HepG2 (cell line): ENCODE measurements around the gene TXNRD3. TPM values are rescaled to one million over a fixed set of nuclear protein-coding genes. Genes with fewer than 3 reads are reported as not detected.

ENCODE experiments used
- ATAC-seq: fragments of 200-7000 bp; cut with Tn5 transposase; 3 replicates; pipeline ENCODE4 v1.9.1; 2020; ENCODE audit warnings: mild to moderate bottlenecking, moderate library complexity
- BruUV-seq: library from RNA; stranded (reverse); fragments of 400-500 nt; replicated peaks from 2 replicates; lab custom pipeline; 2021; lab: Mats Ljungman, UMichigan
- CTCF ChIA-PET: fragments of 300-600 bp; formaldehyde crosslinking; extraction: SDS; loops from one replicate; lab custom pipeline; 2021; ENCODE audit warnings: low total read pairs, inconsistent platforms, low intra/inter-chr PET ratio; lab: Yijun Ruan, JAX
- POLR2A ChIA-PET: fragments of 350-600 bp; sonication (Branson Sonifier 250); formaldehyde crosslinking; loops from one replicate; lab custom pipeline; 2020; ENCODE audit warnings: antibody characterized with exemption, inconsistent platforms; lab: Yijun Ruan, JAX
- DNase-seq: peaks from one replicate; pipeline ENCODE4 v3.0.0-alpha.2; 2015; ENCODE audit warnings: low spot score
- FAIRE-seq: peaks from 3 replicates; lab custom pipeline; 2011; peaks lifted over from hg19 to GRCh38; lab: Jason Lieb, UNC
- H2AFZ ChIP-seq: one replicate; pipeline ENCODE4 v1.6.1; 2011; ENCODE audit warnings: low read length, inconsistent platforms
- H3K27ac ChIP-seq: fragments of 300-600 bp; 3 replicates; pipeline ENCODE4 v1.8.0; 2011; ENCODE audit warnings: mixed run types, mild to moderate bottlenecking, mixed read lengths, low read length, inconsistent platforms; ENCODE audit not compliant: insufficient read depth; ENCODE audit errors: extremely low read length
- H3K27me3 ChIP-seq, 2 experiments: fragments of 200-600 bp in 1 of 2; 2 replicates in 1 of 2; 3 replicates in 1 of 2; pipeline versions ENCODE4 v1.6.0 to v1.8.0; 2011; ENCODE audit warnings: low read length in 2 of 2, mild to moderate bottlenecking in 2 of 2, moderate library complexity in 2 of 2, inconsistent platforms in 1 of 2; ENCODE audit not compliant: insufficient read depth in 2 of 2, control insufficient read depth in 1 of 2
- H3K36me3 ChIP-seq, 2 experiments: fragments of 200-600 bp in 1 of 2; replicated peaks in 1 of 2; 2 replicates in 1 of 2; 3 replicates in 1 of 2; pipeline versions ENCODE4 v1.5.1 to v1.8.0; 2011; ENCODE audit warnings: low read length in 2 of 2, inconsistent platforms in 1 of 2; ENCODE audit not compliant: insufficient read depth in 2 of 2, control insufficient read depth in 1 of 2
- H3K4me1 ChIP-seq: 2 replicates; pipeline ENCODE4 v1.5.1; 2012; ENCODE audit warnings: low read length, inconsistent platforms; ENCODE audit not compliant: insufficient read depth
- H3K4me2 ChIP-seq: 2 replicates; pipeline ENCODE4 v1.6.0; 2011; ENCODE audit warnings: low read depth, low read length, inconsistent platforms
- H3K4me3 ChIP-seq, 3 experiments: fragments of 200-600 bp in 1 of 3; sonication (generic), shearing (Covaris generic) in 1 of 3; replicated peaks in 1 of 3; 2 replicates each; pipeline ENCODE4 v1.5.1; 2011 to 2016; ENCODE audit warnings: low read length in 3 of 3, inconsistent platforms in 2 of 3, low read depth in 2 of 3, mild to moderate bottlenecking in 2 of 3, control low read depth in 1 of 3, mixed read lengths in 1 of 3; ENCODE audit not compliant: insufficient read depth in 1 of 3
- H3K79me2 ChIP-seq: one replicate; pipeline ENCODE4 v1.6.1; 2011; ENCODE audit warnings: low read length, inconsistent platforms; ENCODE audit not compliant: insufficient read depth
- H3K9ac ChIP-seq: 2 replicates; pipeline ENCODE4 v1.6.0; 2011; ENCODE audit warnings: mild to moderate bottlenecking, low read depth, low read length, inconsistent platforms; ENCODE audit not compliant: insufficient read depth
- H3K9me3 ChIP-seq: 2 replicates; pipeline ENCODE4 v1.5.1; 2012; ENCODE audit warnings: mild to moderate bottlenecking, low read length
- H4K20me1 ChIP-seq: 2 replicates; pipeline ENCODE4 v1.6.0; 2011; ENCODE audit warnings: inconsistent platforms, mild to moderate bottlenecking, low read length, moderate library complexity; ENCODE audit not compliant: insufficient read depth
- ELF3 ChIP-seq: IDR thresholded peaks from 2 replicates; pipeline ENCODE4 v1.6.1; 2016; ENCODE audit warnings: missing genetic modification reagents, missing compliant biosample characterization
- GATAD1 ChIP-seq: IDR thresholded peaks from 2 replicates; pipeline ENCODE4 v1.6.1; 2016; ENCODE audit warnings: missing genetic modification reagents, missing compliant biosample characterization
- ISL2 ChIP-seq: sonication (generic); formaldehyde crosslinking; IDR thresholded peaks from 2 replicates; pipeline ENCODE4 v1.5.0; 2020; ENCODE audit warnings: missing genetic modification reagents
- JDP2 ChIP-seq: sonication (generic); formaldehyde crosslinking; IDR thresholded peaks from 2 replicates; pipeline ENCODE4 v1.8.1; 2022; ENCODE audit warnings: missing genetic modification reagents, borderline replicate concordance
- PAX8 ChIP-seq: sonication (generic); formaldehyde crosslinking; IDR thresholded peaks from 2 replicates; pipeline ENCODE4 v1.8.0; 2022; ENCODE audit warnings: mild to moderate bottlenecking, missing genetic modification reagents, borderline replicate concordance
- TOE1 ChIP-seq: sonication (generic); formaldehyde crosslinking; IDR thresholded peaks from 2 replicates; pipeline ENCODE4 v1.4.0; 2020; ENCODE audit warnings: mild to moderate bottlenecking, missing genetic modification reagents
- ZNF207 ChIP-seq: fragments of 450-650 bp; IDR thresholded peaks from 2 replicates; pipeline ENCODE4 v1.6.1; 2016; ENCODE audit warnings: antibody characterized with exemption, borderline replicate concordance
- ZNF367 ChIP-seq: sonication (generic); formaldehyde crosslinking; IDR thresholded peaks from 2 replicates; pipeline ENCODE4 v1.4.0; 2020; ENCODE audit warnings: missing genetic modification reagents, borderline replicate concordance
- WGBS: methylation state at CpG from one replicate; pipeline ENCODE4 v1.1.6; 2017; ENCODE audit warnings: low lambda C conversion rate; 5-methylcytosine and 5-hydroxymethylcytosine counted together
- in situ Hi-C: cut with HindIII; loops from 2 replicates; pipeline ENCODE4 v1.10.0; 2017; ENCODE audit warnings: low pct_unique_long_range_greater_than_20kb; ENCODE audit not compliant: extremely low pct_ligation_motif_present
- intact Hi-C: fragments of 100-400 bp; cut with micrococcal nuclease; formaldehyde crosslinking; loops from one replicate; pipeline ENCODE4 v1.10.0; 2022; ENCODE audit not compliant: unreplicated experiment
- polyA plus RNA-seq, 8 experiments: library from polyadenylated mRNA; depleted of rRNA in 3 of 8; stranded (reverse) in 7 of 8; unstranded in 1 of 8; fragments of >200 nt; fragmentation: Illumina TruSeq in 4 of 8; extraction: Trizol in 4 of 8; gene quantifications; 2 replicates each; pipeline versions ENCODE4 v1.2.1 to v1.2.3, GENCODE V29; 2011 to 2016; ENCODE audit warnings: low read depth in 4 of 8, missing spikeins in 1 of 8, mixed read lengths in 1 of 8; ENCODE audit not compliant: insufficient read depth in 1 of 8
- total RNA-seq, 5 experiments: library from RNA; depleted of rRNA; stranded (reverse); fragments of >200 nt; fragmentation: Illumina TruSeq; extraction: Trizol; gene quantifications; 2 replicates each; pipeline ENCODE4 v1.2.3, GENCODE V29; 2016; ENCODE audit warnings: low read depth in 1 of 5

TXNRD3 gene
- total and polyA plus RNA-seq, 2 of the 13 experiments (the other 11 are each of a cell fraction or from before 2014, with no cell fraction given), result 4.8 to 20.7 TPM

DNA sequence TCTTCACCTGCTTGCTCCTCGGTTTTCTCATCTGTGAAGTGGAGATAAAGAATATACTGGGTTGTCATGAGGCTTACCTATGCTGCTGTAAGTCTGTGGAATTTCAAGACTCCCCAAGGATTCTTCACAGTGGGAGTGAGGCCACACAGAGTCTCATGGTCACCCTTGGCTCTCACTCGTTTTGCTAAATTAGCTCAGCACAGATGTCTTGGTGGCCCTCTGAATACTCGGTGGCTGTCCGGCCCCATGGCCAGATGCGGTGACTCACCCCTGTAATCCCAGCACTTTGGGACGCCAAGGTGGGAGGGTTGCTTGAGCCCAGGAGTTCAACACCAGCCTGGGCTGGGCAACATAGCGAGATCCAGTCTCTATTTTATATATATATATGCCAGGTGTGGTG, 44.1 kb upstream of the TXNRD3 start:
- CTCF ChIA-PET, result no interaction called here
- Histone ChIP-seq H3K27ac (no peak overlapping the region), H3K27me3 (peaks cover 0 to 5% of the 10 kb centered on the region in 2 experiments; a peak in 2 of 5 replicates), H3K4me3 (no peak overlapping the region), H3K4me1 (peaks cover 11% of the 10 kb centered on the region), H3K4me2 (no peak overlapping the region), H3K9me3 (peaks cover 5% of the 10 kb centered on the region; the same call in 1 of the 2 replicates), H3K9ac (no peak overlapping the region), H3K79me2 (no peaks in the 10 kb centered on the region), H4K20me1 (no peaks in the 10 kb centered on the region), H3K36me3 (no peaks in the 10 kb centered on the region), H2AFZ (no peak overlapping the region)
- 27% methylated on average over 3 of the region's 7 CpGs for WGBS
- DNase-seq (no peak), FAIRE-seq (no peak), ATAC-seq (no peak)
- BruUV-seq, result no TSS peak
- POLR2A ChIA-PET, result no interaction called here
- no peak for TF ChIP-seq ZNF207
- TF ChIP-seq TOE1 (CRISPR knock-in tag), result no peak
- no peak for TF ChIP-seq ISL2
- no peak for TF ChIP-seq ELF3 (CRISPR knock-in tag)
- TF ChIP-seq PAX8 (CRISPR knock-in tag), result no peak
- intact Hi-C loops (no loop called here), in situ Hi-C loops (no loop called here)

- H3K4me3 ChIP-seq, result no peak overlapping the region
- no peak for TF ChIP-seq JDP2
- TF ChIP-seq ZNF367 (CRISPR knock-in tag), result no peak
- TF ChIP-seq GATAD1, result no peak
- peaks cover 5% of the 10 kb centered on the region; the same call in 1 of the 2 replicates for H3K9me3 ChIP-seq
- H3K27ac ChIP-seq, result no peak overlapping the region
- H3K36me3 ChIP-seq, result no peaks in the 10 kb centered on the region
- BruUV-seq, result no TSS peak
- H3K27me3 ChIP-seq, result peaks cover 0 to 16% of the 10 kb centered on the region in 2 experiments; a peak in 2 of 5 replicates
- in situ Hi-C loops (no loop called here), intact Hi-C loops (no loop called here)
- no peak for DNase-seq
- 26% methylated on average over 5 of the region's 5 CpGs for WGBS
- H4K20me1 ChIP-seq, result no peaks in the 10 kb centered on the region
- ChIA-PET POLR2A (no interaction called here), CTCF (no interaction called here)
- H3K4me1 ChIP-seq, result no peaks in the 10 kb centered on the region
- FAIRE-seq, result no peak
- no peaks in the 10 kb centered on the region for H3K79me2 ChIP-seq
- H3K9ac ChIP-seq, result no peak overlapping the region
- ATAC-seq, result no peak
- H3K4me2 ChIP-seq, result no peak overlapping the region
- H2AFZ ChIP-seq, result no peak overlapping the region
Measured at GRCh38 chr3:126696701-126697267, 41.9 kb upstream of the TXNRD3 start.
